AG04450 (cell line): Measurements from ENCODE around the gene PPL. TPM values are rescaled to one million over a fixed set of nuclear protein-coding genes. Genes with fewer than 3 reads are reported as not detected.

Experiments used
- CTCF ChIA-PET: fragments of 300-600, 350-600 bp; formaldehyde crosslinking; extraction: SDS; loops from one replicate; lab custom pipeline; 2022; ENCODE audit warnings: antibody characterized with exemption, inconsistent platforms; lab: Charles Lee
- POLR2A ChIA-PET: fragments of 350-600 bp; formaldehyde crosslinking; extraction: SDS; loops from one replicate; lab custom pipeline; 2021; ENCODE audit warnings: antibody characterized with exemption, inconsistent platforms; lab: Yijun Ruan, JAX
- DNase-seq: peaks from one replicate; pipeline ENCODE4 v3.0.0-alpha.2; 2011; ENCODE audit warnings: low read depth, low spot score
- H3K27ac ChIP-seq: one replicate; pipeline ENCODE4 v1.5.1; 2012; ENCODE audit warnings: low read depth, low read length, control low read depth
- H3K27me3 ChIP-seq: one replicate; pipeline ENCODE4 v1.6.0; 2012; ENCODE audit warnings: low read length; ENCODE audit not compliant: control insufficient read depth, insufficient read depth
- H3K4me3 ChIP-seq: 2 replicates; pipeline ENCODE4 v1.5.1; 2011; ENCODE audit warnings: mild to moderate bottlenecking, low read depth, low read length, control low read depth
- H3K9me3 ChIP-seq: 2 replicates; pipeline ENCODE4 v1.5.1; 2012; ENCODE audit warnings: low read length; ENCODE audit not compliant: control insufficient read depth, insufficient read depth
- polyA plus RNA-seq: library from polyadenylated mRNA; depleted of rRNA; stranded (reverse); fragments of >200 nt; gene quantifications from 2 replicates; pipeline ENCODE4 v1.2.3, GENCODE V29; 2011
- TF ChIP-seq, protein P1 (sequence below): IDR thresholded peaks from 2 replicates; pipeline ENCODE4 v1.5.1; 2011; ENCODE audit warnings: low read depth, low read length, control low read depth, inconsistent platforms

PPL gene
- polyA plus RNA-seq, 1 experiment, result 2.0 TPM

DNA sequence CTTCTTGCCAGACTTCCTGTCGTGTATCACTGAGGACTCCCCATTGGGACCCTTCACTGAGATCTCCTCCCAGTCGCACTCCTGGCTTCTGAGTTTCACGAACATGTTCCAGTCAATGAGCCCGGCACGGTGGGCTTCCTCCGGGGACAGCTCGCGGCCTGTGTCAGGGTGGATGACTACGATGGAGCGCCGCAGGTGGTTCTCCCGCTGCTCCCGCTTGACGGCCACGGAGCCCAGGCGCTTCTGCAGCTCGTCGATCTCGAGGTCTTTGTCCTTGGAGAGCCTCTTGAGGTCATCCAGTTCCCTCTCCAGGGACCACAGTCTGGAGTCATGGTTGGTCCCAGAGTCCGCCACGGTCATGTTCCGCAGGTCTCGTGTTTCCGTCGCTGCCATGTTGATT lies 53.4 kb downstream of the PPL start:
- no peak overlapping the region for H3K4me3 ChIP-seq
- TF ChIP-seq, protein P1, sequence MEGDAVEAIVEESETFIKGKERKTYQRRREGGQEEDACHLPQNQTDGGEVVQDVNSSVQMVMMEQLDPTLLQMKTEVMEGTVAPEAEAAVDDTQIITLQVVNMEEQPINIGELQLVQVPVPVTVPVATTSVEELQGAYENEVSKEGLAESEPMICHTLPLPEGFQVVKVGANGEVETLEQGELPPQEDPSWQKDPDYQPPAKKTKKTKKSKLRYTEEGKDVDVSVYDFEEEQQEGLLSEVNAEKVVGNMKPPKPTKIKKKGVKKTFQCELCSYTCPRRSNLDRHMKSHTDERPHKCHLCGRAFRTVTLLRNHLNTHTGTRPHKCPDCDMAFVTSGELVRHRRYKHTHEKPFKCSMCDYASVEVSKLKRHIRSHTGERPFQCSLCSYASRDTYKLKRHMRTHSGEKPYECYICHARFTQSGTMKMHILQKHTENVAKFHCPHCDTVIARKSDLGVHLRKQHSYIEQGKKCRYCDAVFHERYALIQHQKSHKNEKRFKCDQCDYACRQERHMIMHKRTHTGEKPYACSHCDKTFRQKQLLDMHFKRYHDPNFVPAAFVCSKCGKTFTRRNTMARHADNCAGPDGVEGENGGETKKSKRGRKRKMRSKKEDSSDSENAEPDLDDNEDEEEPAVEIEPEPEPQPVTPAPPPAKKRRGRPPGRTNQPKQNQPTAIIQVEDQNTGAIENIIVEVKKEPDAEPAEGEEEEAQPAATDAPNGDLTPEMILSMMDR, result no peak
- peaks cover 11% of the 10 kb centered on the region; the same call in 1 of the 2 replicates for H3K9me3 ChIP-seq
- H3K27me3 ChIP-seq, result no peaks in the 10 kb centered on the region
- DNase-seq, result no peak
- POLR2A ChIA-PET, result interaction anchor here (1.0 kb wide), 1 partner anchor 17 kb away, joined by 4 read pairs; no protein-coding TSS in a partner anchor
- no peak overlapping the region for H3K27ac ChIP-seq
- CTCF ChIA-PET, result interaction anchor here (1.7 kb wide), 1 partner anchor 73 kb away, joined by 9 read pairs; no protein-coding TSS in a partner anchor

DNA sequence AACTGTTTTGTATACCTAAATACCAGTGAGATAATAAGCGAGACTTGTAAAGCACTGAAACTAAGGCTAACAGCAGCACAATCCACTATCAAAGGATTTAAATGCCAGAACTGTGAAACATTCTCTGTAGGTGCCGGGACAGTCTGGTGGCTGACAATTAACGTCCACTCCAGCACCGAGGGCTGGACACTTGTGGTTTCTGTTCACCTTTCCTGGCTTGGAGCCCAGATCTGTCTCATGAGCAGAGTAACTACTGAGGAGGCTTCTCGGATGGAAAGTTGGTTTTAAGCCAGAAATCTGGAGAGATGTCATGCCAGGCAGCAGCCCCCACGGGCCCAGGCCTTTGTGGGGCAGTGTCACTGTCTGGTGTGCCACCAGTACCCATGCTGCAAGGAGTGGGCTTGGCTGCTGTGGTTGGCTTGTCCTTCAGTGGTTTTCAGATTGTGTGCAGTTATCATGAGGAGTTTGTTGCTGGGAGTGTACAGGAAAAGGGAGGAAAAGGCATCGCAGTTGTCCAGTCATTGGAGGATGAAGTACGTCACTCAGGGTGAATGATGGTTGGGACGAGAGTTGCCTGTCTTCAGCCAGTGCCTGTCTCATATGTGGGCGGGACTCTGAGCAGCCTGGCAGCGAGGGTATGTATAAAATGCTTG lies 54.2 kb downstream of the PPL start:
- TF ChIP-seq, protein P1, result no peak
- Histone ChIP-seq H3K9me3 (peaks cover 11% of the 10 kb centered on the region; the same call in 1 of the 2 replicates), H3K27me3 (no peaks in the 10 kb centered on the region), H3K27ac (no peak overlapping the region), H3K4me3 (no peak overlapping the region)
- CTCF ChIA-PET, result interaction anchor here (2.6 kb wide), 1 partner anchor 73 kb away, joined by 13 read pairs; no protein-coding TSS in a partner anchor
- no peak for DNase-seq
- POLR2A ChIA-PET, result no interaction called here

DNA sequence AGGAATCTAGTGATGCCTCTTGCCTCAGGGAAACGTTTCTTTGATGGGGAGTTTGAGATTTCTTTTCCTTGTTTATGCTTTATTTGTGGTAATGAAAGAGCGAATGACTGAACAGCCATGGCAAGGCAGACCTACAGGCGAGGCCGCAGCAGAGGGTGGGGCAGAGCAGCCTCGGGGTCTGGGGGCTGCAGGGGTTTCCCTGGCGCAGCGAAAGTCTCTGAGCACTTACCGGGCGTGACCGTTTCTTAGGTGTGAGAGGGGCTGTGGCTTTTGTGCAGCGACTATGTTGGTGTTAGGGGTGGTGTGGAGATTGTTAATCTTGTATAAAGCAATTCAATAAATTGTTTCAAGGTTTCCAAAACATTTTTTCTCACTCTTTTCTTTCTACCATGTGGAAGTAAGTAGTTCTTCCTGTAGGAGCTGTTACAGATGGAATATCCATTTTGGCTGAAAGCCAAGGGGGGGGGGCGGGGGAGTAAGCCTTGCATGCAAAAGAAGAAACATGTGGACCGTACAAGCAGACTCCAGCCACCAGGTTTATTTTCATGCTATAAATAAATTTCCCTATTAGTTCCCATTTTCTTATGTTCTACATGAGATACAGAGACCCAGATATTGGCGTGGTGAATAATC lies 54.8 kb downstream of the PPL start:
- no peak for DNase-seq
- TF ChIP-seq, protein P1, result 0 out of 2 replicates have a peak, but pooled peaks have one; percentile 4
- no peak overlapping the region for H3K27ac ChIP-seq
- no peaks in the 10 kb centered on the region for H3K27me3 ChIP-seq
- peaks cover 11% of the 10 kb centered on the region; the same call in 1 of the 2 replicates for H3K9me3 ChIP-seq
- no peak overlapping the region for H3K4me3 ChIP-seq
- CTCF ChIA-PET, result interaction anchor here (2.6 kb wide), 1 partner anchor 74 kb away, joined by 13 read pairs; no protein-coding TSS in a partner anchor
- POLR2A ChIA-PET, result interaction anchor here (1.0 kb wide), 1 partner anchor 35 kb away, joined by 3 read pairs; the partner anchor contains the start of genes GLYR1 and UBN1

DNA sequence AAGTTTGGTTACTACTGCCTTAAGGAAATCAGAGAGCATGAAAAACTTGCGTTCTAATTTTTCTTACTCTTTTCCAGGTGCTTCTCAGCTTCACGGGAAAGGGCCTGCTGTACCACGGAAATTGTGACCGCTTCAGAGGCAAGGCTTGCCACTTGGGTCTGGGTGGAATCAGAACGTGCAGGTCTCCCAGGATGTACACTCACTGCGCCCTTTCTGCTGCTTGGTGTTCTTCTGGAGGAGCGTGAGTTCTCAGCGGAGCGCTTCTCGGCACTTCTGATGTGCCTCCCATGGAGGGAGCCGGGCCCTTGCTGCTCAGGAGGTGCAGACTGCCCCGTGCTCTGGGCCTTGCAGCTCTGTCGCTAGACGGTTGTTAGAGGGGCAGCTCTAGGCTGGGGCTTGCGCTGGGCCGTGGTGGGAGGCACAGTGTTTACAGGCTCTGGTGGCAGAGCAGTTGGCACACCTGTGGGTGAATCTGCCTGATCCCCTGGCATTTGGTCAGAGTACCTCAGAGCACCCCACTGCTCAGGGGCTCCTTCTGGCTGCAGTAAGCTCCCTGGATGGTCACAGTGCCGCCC lies 56.9 kb downstream of the PPL start:
- ChIA-PET CTCF (interaction anchor here (0.7 to 2.6 kb wide), 2 partner anchors 28 to 76 kb away, joined by 3 to 13 read pairs; no protein-coding TSS in a partner anchor), POLR2A (no interaction called here)
- no peak overlapping the region for H3K4me3 ChIP-seq
- H3K27ac ChIP-seq, result no peak overlapping the region
- peaks cover 11% of the 10 kb centered on the region; the same call in 1 of the 2 replicates for H3K9me3 ChIP-seq
- TF ChIP-seq, protein P1, result no peak
- H3K27me3 ChIP-seq, result no peaks in the 10 kb centered on the region
- DNase-seq, result no peak
